GM12872 (cell line): ENCODE measurements around the gene ALDOB.

Experiments
- TF ChIP-seq, protein P1 (sequence below): IDR thresholded peaks from 3 replicates; pipeline ENCODE4 v1.5.1; 2011; ENCODE audit warnings: low read depth, mild to moderate bottlenecking, low read length, moderate library complexity; ENCODE audit not compliant: insufficient read depth

The ALDOB gene

DNA sequence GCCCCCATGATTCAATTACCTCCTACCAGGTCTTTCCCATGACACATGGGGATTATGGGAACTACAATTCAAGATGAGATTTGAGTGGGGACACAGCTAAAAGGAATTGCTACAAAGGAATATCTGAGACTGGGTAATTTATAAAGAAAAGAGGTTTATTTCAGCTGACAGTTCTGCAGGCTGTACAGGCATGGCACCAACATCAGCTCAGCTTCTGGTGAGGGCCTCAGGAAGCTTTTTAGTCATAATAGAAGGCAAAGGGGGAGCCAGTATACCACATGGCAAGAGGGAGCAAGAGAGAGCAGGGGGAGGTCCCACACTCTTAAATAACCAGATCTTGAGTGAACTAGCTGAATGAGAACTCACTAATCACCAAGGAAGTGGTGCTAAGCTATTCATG is 11.2 kb upstream of the ALDOB start:
- TF ChIP-seq, protein P1, sequence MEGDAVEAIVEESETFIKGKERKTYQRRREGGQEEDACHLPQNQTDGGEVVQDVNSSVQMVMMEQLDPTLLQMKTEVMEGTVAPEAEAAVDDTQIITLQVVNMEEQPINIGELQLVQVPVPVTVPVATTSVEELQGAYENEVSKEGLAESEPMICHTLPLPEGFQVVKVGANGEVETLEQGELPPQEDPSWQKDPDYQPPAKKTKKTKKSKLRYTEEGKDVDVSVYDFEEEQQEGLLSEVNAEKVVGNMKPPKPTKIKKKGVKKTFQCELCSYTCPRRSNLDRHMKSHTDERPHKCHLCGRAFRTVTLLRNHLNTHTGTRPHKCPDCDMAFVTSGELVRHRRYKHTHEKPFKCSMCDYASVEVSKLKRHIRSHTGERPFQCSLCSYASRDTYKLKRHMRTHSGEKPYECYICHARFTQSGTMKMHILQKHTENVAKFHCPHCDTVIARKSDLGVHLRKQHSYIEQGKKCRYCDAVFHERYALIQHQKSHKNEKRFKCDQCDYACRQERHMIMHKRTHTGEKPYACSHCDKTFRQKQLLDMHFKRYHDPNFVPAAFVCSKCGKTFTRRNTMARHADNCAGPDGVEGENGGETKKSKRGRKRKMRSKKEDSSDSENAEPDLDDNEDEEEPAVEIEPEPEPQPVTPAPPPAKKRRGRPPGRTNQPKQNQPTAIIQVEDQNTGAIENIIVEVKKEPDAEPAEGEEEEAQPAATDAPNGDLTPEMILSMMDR = no peak

- TF ChIP-seq, protein P1 = no peak
These were observed 9.9 kb upstream of the ALDOB start for GRCh38 chr9:101445353-101446029.

GRCh38 chr9:101443364-101443771 is 7.8 kb upstream of the ALDOB start:
- TF ChIP-seq, protein P1 = no peak

DNA sequence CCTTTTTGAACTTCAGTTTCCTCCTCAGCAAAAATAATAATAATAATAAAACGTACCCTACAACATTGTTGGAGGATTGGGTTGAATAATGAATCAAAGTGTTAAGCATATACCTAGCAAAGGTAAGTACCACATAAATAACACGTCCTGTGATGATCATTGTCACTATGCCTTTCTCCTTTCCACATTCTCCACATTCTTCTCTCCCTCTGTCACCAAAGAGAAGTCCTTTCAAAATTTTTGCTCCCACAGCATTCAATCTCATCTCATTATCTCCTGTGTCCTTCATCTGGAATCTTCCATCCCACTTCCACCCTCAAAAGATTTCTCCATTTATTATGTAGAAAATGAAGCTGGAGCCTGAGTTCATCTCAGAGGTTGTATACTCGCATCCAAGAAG is 7.2 kb upstream of the ALDOB start:
- TF ChIP-seq, protein P1 = no peak

- TF ChIP-seq, protein P1 = no peak
These were observed 6.7 kb upstream of the ALDOB start for GRCh38 chr9:101442318-101442717.

DNA sequence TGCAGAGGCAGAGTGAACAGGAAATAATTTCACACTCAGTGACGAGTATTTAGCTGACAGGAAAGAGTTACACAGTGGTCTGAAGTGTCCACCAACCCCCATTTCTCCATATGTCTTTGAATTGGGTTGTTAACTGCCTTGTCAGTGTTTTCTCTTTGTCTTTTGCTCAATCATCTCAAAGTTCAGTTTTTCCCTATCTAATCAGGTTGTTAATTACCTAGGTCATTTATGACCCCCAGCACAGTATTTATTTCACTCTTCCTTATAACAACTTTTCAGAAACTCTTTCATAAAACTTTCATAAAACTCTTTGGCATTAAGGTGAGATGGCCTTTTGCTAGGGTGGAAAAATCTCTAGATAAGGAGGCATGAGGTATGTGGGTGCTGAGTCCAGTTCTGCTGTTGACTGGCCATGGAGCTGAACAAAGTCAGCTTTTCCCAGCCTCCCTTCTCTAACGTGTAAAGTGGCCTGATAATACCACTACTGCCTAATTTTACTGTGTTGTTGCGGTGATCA is 5.2 kb upstream of the ALDOB start:
- TF ChIP-seq, protein P1 = no peak

DNA sequence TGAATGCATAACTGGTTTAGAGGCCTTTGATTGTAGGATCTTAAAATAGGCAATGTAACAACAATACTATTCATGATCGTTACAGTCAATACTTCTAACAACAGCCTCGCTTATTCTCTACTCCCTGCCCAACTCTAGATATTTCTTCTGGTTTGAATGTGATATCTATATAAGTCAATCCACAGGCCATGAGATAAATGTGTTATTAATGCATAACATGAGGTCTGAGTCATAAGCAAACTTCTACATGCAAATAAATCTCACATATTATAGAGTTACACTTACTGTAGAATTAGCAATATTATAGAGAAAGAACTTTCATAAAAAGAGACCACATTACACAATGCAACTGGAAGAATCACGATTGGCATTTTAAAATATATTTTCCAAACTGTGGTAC is 2.9 kb upstream of the ALDOB start:
- TF ChIP-seq, protein P1 = no peak
